IPS-18a (cell line): ENCODE results near the gene RGS11.

Source experiments
- H3K27ac ChIP-seq: one replicate; pipeline ENCODE4 v1.5.1; 2013; ENCODE audit warnings: low read length
- H3K27me3 ChIP-seq: one replicate; pipeline ENCODE4 v1.6.1; 2013; ENCODE audit warnings: mild to moderate bottlenecking, low read length; ENCODE audit not compliant: control insufficient read depth, insufficient read depth
- H3K36me3 ChIP-seq: one replicate; pipeline ENCODE4 v1.6.1; 2013; ENCODE audit warnings: low read depth, low read length; ENCODE audit not compliant: control insufficient read depth
- H3K4me1 ChIP-seq: one replicate; pipeline ENCODE4 v1.6.1; 2013; ENCODE audit warnings: low read depth, low read length; ENCODE audit not compliant: control insufficient read depth
- H3K4me3 ChIP-seq: one replicate; pipeline ENCODE4 v1.5.1; 2013; ENCODE audit warnings: low read length
- H3K9ac ChIP-seq: one replicate; pipeline ENCODE4 v1.6.1; 2013; ENCODE audit warnings: mild to moderate bottlenecking, low read length, moderate library complexity
- H3K9me3 ChIP-seq: one replicate; pipeline ENCODE4 v1.6.1; 2013; ENCODE audit warnings: low read depth, low read length; ENCODE audit not compliant: control insufficient read depth

The RGS11 gene

GRCh38 chr16:254461-254860 is 21.3 kb downstream of the RGS11 start:
- Histone ChIP-seq H3K4me1 (no peaks in the 10 kb centered on the region), H3K36me3 (peaks cover 22% of the 10 kb centered on the region), H3K9ac (no peak overlapping the region), H3K4me3 (no peak overlapping the region), H3K9me3 (no peaks in the 10 kb centered on the region), H3K27me3 (no peaks in the 10 kb centered on the region), H3K27ac (no peak overlapping the region)

DNA sequence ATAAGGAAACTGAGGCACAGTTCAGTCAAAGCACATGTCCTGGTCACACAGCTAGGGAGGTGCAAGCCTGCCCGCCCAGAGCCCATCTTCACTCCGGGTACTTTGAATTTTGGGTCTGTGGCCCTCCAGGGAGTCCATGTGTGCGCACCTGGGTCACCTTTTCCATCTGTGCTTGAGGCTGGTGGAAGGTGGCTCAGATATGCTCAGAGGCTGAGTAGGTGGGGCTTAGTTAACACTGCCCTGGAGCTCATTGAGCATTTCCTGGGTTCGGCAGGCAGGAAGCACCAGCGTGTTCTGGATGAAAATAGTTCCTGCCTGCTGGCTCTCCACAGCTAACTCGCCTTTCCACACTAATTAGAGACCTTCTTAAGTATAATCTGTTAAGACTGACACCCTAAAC is 21.9 kb downstream of the RGS11 start:
- Histone ChIP-seq H3K4me1 (no peaks in the 10 kb centered on the region), H3K9ac (no peak overlapping the region), H3K27me3 (no peaks in the 10 kb centered on the region), H3K4me3 (no peak overlapping the region), H3K9me3 (no peaks in the 10 kb centered on the region), H3K27ac (no peak overlapping the region), H3K36me3 (peaks cover 22% of the 10 kb centered on the region)

- no peak overlapping the region for H3K4me3 ChIP-seq
- H3K27ac ChIP-seq = no peak overlapping the region
- H3K4me1 ChIP-seq = no peaks in the 10 kb centered on the region
These were observed 23.1 kb downstream of the RGS11 start for GRCh38 chr16:252366-253337.

DNA sequence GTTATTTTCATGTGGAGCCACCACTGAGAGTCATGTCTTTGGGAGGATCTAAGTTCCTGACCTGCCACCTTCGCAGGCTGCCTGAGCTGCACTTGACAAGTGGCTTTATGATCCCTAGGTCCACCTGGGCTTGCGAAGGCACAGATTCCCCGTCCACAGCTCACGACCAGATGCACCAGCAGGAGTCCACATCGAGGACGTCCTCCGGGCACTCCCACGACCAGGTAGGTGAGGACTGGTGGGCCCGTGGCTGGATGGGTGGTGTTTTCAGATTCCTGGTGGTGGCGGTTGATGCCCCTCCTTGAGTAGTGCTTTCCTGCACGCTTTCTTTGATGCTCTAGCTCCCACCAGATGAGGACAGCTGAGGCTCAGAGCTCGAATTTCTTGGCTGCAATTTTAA is 26.3 kb downstream of the RGS11 start:
- Histone ChIP-seq H3K4me1 (no peaks in the 10 kb centered on the region), H3K9ac (no peak overlapping the region), H3K36me3 (peaks cover 7% of the 10 kb centered on the region), H3K27me3 (no peaks in the 10 kb centered on the region), H3K9me3 (no peaks in the 10 kb centered on the region), H3K27ac (no peak overlapping the region), H3K4me3 (no peak overlapping the region)

More at GRCh38 chr16:252366-253337, 23.1 kb downstream of the RGS11 start:
- no peaks in the 10 kb centered on the region for H3K9me3 ChIP-seq
- no peak overlapping the region for H3K9ac ChIP-seq
- H3K27me3 ChIP-seq = no peaks in the 10 kb centered on the region
- peaks cover 22% of the 10 kb centered on the region for H3K36me3 ChIP-seq

DNA sequence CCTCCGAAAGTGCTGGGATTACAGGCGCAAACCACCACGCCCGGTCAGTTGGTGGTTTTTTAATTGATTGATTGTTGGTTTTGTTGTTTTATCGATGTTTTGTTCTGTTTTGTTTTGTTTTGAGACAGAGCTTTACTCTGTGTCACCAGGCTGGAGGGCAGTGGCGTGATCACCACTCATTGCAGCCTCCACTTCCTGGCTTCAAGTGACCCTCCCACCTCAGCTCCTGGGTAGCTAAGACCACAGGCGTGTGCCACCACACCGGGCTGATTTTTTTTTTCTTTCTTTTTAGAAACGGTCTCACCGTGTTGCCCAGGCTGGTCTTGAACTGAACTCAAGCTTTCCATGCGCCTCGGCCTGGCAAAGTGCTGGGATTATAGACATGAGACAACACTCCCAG is 28.7 kb downstream of the RGS11 start:
- no peaks in the 10 kb centered on the region for H3K27me3 ChIP-seq
- no peaks in the 10 kb centered on the region for H3K9me3 ChIP-seq
- H3K4me1 ChIP-seq = no peaks in the 10 kb centered on the region
- no peak overlapping the region for H3K4me3 ChIP-seq
- H3K27ac ChIP-seq = no peak overlapping the region
- H3K9ac ChIP-seq = no peak overlapping the region
- no peaks in the 10 kb centered on the region for H3K36me3 ChIP-seq

DNA sequence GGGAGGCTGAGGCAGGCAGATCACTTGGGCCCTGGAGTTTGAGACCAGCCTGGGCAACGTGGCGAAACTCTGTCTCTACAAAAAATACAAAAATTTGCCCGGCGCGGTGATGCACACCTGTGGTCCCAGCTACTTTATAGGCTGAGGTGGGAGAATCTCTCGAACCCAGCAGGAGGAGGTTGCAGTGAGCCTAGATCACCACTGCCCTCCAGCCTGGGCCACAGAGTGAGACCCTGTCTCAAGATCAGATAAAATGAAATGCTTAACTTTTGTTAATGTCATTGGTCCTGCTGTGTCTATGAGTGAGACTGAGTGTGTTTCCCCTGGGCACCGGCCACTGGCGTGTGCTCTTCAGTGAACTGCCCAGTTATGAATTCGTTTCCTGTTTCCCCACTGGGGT is 30.6 kb downstream of the RGS11 start:
- no peaks in the 10 kb centered on the region for H3K36me3 ChIP-seq
- no peaks in the 10 kb centered on the region for H3K4me1 ChIP-seq
- H3K9me3 ChIP-seq = no peaks in the 10 kb centered on the region
- no peak overlapping the region for H3K4me3 ChIP-seq
- no peak overlapping the region for H3K27ac ChIP-seq
- H3K27me3 ChIP-seq = no peaks in the 10 kb centered on the region
- no peak overlapping the region for H3K9ac ChIP-seq

DNA sequence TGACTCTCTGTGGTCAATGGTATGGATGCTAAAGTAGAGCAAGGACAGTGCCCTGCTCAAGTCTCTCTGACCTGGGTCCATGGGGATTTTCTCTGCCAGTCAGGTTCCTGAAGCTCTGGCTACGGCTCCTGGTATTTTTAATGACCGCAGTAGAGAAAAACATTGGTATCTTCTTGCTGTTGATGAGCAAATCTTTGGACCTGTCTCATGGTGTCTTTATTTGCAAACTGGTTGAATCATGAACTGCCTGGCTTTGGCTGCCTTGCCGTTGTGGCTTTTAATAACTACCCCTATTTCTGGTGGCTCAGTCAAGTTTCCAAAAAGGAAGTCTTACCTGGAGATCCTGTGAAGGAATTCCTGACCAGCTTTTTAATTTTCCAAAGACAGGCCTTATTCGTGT is 32.4 kb downstream of the RGS11 start:
- Histone ChIP-seq H3K27ac (no peak overlapping the region), H3K9me3 (no peaks in the 10 kb centered on the region), H3K9ac (no peak overlapping the region), H3K36me3 (no peaks in the 10 kb centered on the region), H3K27me3 (no peaks in the 10 kb centered on the region), H3K4me1 (no peaks in the 10 kb centered on the region), H3K4me3 (no peak overlapping the region)

DNA sequence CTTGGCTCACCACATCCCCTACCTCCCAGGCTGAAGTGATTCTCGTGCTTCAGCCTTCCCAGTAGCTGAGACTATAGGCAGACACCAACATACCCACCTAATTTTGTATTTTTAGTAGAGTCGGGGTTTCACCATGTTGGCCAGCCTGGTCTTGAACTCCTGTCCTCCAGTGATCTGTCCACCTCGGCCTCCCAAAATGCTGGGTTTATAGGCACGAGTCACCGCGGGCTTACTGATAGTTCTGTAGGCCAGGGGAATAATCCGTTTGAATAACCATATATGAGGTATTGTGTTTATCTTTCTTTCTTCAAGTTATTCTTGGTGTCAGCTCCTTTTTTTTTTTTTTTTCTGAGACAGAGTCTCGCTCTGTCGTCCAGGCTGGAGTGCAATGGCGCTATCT is 33.5 kb downstream of the RGS11 start:
- H3K4me1 ChIP-seq = no peaks in the 10 kb centered on the region
- H3K9me3 ChIP-seq = no peaks in the 10 kb centered on the region
- no peak overlapping the region for H3K9ac ChIP-seq
- H3K27ac ChIP-seq = no peak overlapping the region
- H3K36me3 ChIP-seq = no peaks in the 10 kb centered on the region
- no peak overlapping the region for H3K4me3 ChIP-seq
- H3K27me3 ChIP-seq = no peaks in the 10 kb centered on the region

- H3K9ac ChIP-seq = no peak overlapping the region
- H3K36me3 ChIP-seq = no peaks in the 10 kb centered on the region
- no peaks in the 10 kb centered on the region for H3K27me3 ChIP-seq
- H3K4me3 ChIP-seq = no peak overlapping the region
- H3K4me1 ChIP-seq = no peaks in the 10 kb centered on the region
- no peak overlapping the region for H3K27ac ChIP-seq
- H3K9me3 ChIP-seq = no peaks in the 10 kb centered on the region
These were observed 35.2 kb downstream of the RGS11 start for GRCh38 chr16:240559-240958.

DNA sequence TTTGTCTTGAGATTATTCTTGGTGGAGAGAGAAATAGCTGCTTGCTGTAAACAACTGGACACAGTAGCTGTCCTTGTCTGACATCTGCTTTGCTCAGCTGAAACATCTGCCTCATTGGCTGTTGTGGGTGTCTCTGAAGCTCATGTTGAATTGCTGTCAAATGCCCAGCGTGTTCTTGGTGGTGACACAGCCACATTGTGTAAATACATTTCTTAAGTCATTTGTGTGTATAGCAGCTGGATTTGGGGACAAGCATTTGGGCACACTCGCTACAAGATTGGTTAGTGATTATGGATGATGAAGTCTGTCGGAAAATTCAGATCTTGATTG is 35.8 kb downstream of the RGS11 start:
- H3K36me3 ChIP-seq = no peaks in the 10 kb centered on the region
- H3K27me3 ChIP-seq = no peaks in the 10 kb centered on the region
- no peaks in the 10 kb centered on the region for H3K4me1 ChIP-seq
- no peak overlapping the region for H3K4me3 ChIP-seq
- H3K27ac ChIP-seq = no peak overlapping the region
- H3K9ac ChIP-seq = no peak overlapping the region
- no peaks in the 10 kb centered on the region for H3K9me3 ChIP-seq

GRCh38 chr16:234468-235305 is 41.1 kb downstream of the RGS11 start, which contains the start of gene FAM234A:
TSS of gene FAM234A (plus strand) at chr16:234821. CDS start at chr16:254414, 19,593 bp downstream.
- Histone ChIP-seq H3K27ac (peak within 1 kb of the TSS; percentile 64), H3K36me3 (no peaks in the 10 kb centered on the region), H3K4me3 (peak within 1 kb of the TSS; percentile 85), H3K9ac (peak within 1 kb of the TSS; percentile 89), H3K27me3 (no peaks in the 10 kb centered on the region), H3K9me3 (no peaks in the 10 kb centered on the region), H3K4me1 (peaks cover 3% of the 10 kb centered on the region)
